Measurements from ENCODE around the gene GORASP1. TPM values are rescaled to one million over a fixed set of nuclear protein-coding genes. Genes with fewer than 3 reads are reported as not detected.

The GORASP1 gene
- polyA plus RNA-seq, 3 donors, result 29.4 to 40.1 (median 34.4) TPM

- WGBS, 3 donors, result 66 to 76% (median 69%) methylated on average over 14 of the region's 14 CpGs
- no peak overlapping the region for H3K27ac ChIP-seq (ENCODE audit: low read depth, low read length)
Observed at GRCh38 chr3:39143051-39143885, 35.8 kb upstream of the GORASP1 start.

GRCh38 chr3:39142067-39142466 lies 34.6 kb upstream of the GORASP1 start:
- 24 to 53% (median 52%) methylated on average over 5 of the region's 5 CpGs for WGBS, 3 donors
- no peak overlapping the region for H3K27ac ChIP-seq (ENCODE audit: low read depth, low read length)

- WGBS, 3 donors, result 28 to 43% (median 42%) methylated on average over 4 of the region's 4 CpGs
- H3K27ac ChIP-seq (ENCODE audit: low read depth, low read length), result no peak overlapping the region
Observed at GRCh38 chr3:39141171-39141995, 34.0 kb upstream of the GORASP1 start.

GRCh38 chr3:39140341-39140971 lies 33.0 kb upstream of the GORASP1 start:
- WGBS, 3 donors, result 87 to 99% (median 97%) methylated on average over 2 of the region's 2 CpGs
- no peak overlapping the region for H3K27ac ChIP-seq (ENCODE audit: low read depth, low read length)

- WGBS, 3 donors, result 76 to 88% (median 78%) methylated on average over 2 of the region's 2 CpGs
Observed at GRCh38 chr3:39139442-39139841, 32.0 kb upstream of the GORASP1 start.

GRCh38 chr3:39138804-39139415 lies 31.5 kb upstream of the GORASP1 start:
- 77 to 89% (median 84%) methylated on average over 7 of the region's 7 CpGs for WGBS, 3 donors
- no peak overlapping the region for H3K27ac ChIP-seq (ENCODE audit: low read depth, low read length)

More at GRCh38 chr3:39139442-39139841, 32.0 kb upstream of the GORASP1 start:
- no peak overlapping the region for H3K27ac ChIP-seq (ENCODE audit: low read depth, low read length)

- no peak overlapping the region for H3K27ac ChIP-seq (ENCODE audit: low read depth, low read length)
- WGBS, 3 donors, result 94 to 96% (median 96%) methylated on average over 10 of the region's 10 CpGs
Observed at GRCh38 chr3:39137991-39138803, 30.8 kb upstream of the GORASP1 start.

- no peak overlapping the region for H3K27ac ChIP-seq (ENCODE audit: low read depth, low read length)
- WGBS, 3 donors, result 96 to 98% (median 97%) methylated on average over 16 to 18 of the region's 18 CpGs
Observed at GRCh38 chr3:39137435-39137936, 30.1 kb upstream of the GORASP1 start.

GRCh38 chr3:39136533-39137434 lies 29.4 kb upstream of the GORASP1 start:
- no peak overlapping the region for H3K27ac ChIP-seq (ENCODE audit: low read depth, low read length)
- WGBS, 3 donors, result 90 to 91% (median 91%) methylated on average over 20 to 21 of the region's 21 CpGs

GRCh38 chr3:39135170-39135805 lies 27.9 kb upstream of the GORASP1 start:
- 59 to 76% (median 68%) methylated on average over 8 of the region's 8 CpGs for WGBS, 3 donors
- no peak overlapping the region for H3K27ac ChIP-seq (ENCODE audit: low read depth, low read length)

- WGBS, 3 donors, result 79 to 88% (median 80%) methylated on average over 7 of the region's 7 CpGs
- H3K27ac ChIP-seq (ENCODE audit: low read depth, low read length), result no peak overlapping the region
Observed at GRCh38 chr3:39134305-39134704, 26.9 kb upstream of the GORASP1 start.

- no peak overlapping the region for H3K27ac ChIP-seq (ENCODE audit: low read depth, low read length)
- WGBS, 3 donors, result 77 to 79% (median 78%) methylated on average over 6 of the region's 6 CpGs
Observed at GRCh38 chr3:39133822-39134221, 26.4 kb upstream of the GORASP1 start.

GRCh38 chr3:39133093-39133490 lies 25.7 kb upstream of the GORASP1 start:
- H3K27ac ChIP-seq (ENCODE audit: low read depth, low read length), result no peak overlapping the region
- WGBS, 3 donors, result 95 to 100% (median 98%) methylated on average over 1 of the region's 1 CpG

- no peak overlapping the region for H3K27ac ChIP-seq (ENCODE audit: low read depth, low read length)
- 75 to 81% (median 77%) methylated on average over 11 of the region's 11 CpGs for WGBS, 3 donors
Observed at GRCh38 chr3:39132096-39133092, 25.0 kb upstream of the GORASP1 start.

GRCh38 chr3:39130693-39131265 lies 23.4 kb upstream of the GORASP1 start:
- H3K27ac ChIP-seq (ENCODE audit: low read depth, low read length), result no peak overlapping the region
- 73 to 90% (median 84%) methylated on average over 3 of the region's 3 CpGs for WGBS, 3 donors

Measured in adipose tissue (tissue), 3 donors.